ENCODE measurements around the gene NRP1.
"Not testable (repeated sequence)": the region's sequence is repeated elsewhere in the genome, so short reads cannot be mapped to it uniquely, and the experiment has no call there.

The NRP1 gene

GRCh38 chr10:33233635-33234034 lies 100.8 kb downstream of the NRP1 start:
- no peak for DNase-seq

- DNase-seq = no peak
Observed at GRCh38 chr10:33233221-33233620, 101.2 kb downstream of the NRP1 start.

- DNase-seq = no peak
Observed at GRCh38 chr10:33231621-33232350, 102.7 kb downstream of the NRP1 start.

GRCh38 chr10:33229949-33230267 lies 104.6 kb downstream of the NRP1 start:
- no peak for DNase-seq

GRCh38 chr10:33229252-33229948 lies 105.1 kb downstream of the NRP1 start:
- no peak for DNase-seq

- DNase-seq = no peak
Observed at GRCh38 chr10:33228426-33228825, 106.0 kb downstream of the NRP1 start.

- no peak for DNase-seq
Observed at GRCh38 chr10:33227489-33227888, 107.0 kb downstream of the NRP1 start.

- DNase-seq = no peak
Observed at GRCh38 chr10:33224251-33224965, 110.1 kb downstream of the NRP1 start.

GRCh38 chr10:33223326-33224000 lies 111.0 kb downstream of the NRP1 start:
- no peak for DNase-seq

GRCh38 chr10:33222304-33222703 lies 112.2 kb downstream of the NRP1 start:
- DNase-seq = not testable (repeated sequence)

GRCh38 chr10:33217854-33218253 lies 116.6 kb downstream of the NRP1 start:
- no peak for DNase-seq

- DNase-seq = peak in 1 of 2 experiments; percentile 28
Observed at GRCh38 chr10:33216661-33217427, 117.6 kb downstream of the NRP1 start.

GRCh38 chr10:33215635-33216034 lies 118.8 kb downstream of the NRP1 start:
- DNase-seq = no peak

- DNase-seq = no peak
Observed at GRCh38 chr10:33215154-33215553, 119.3 kb downstream of the NRP1 start.

GRCh38 chr10:33214174-33214573 lies 120.3 kb downstream of the NRP1 start:
- no peak for DNase-seq

GRCh38 chr10:33212061-33212748 lies 122.3 kb downstream of the NRP1 start:
- no peak for DNase-seq

- no peak for DNase-seq
Observed at GRCh38 chr10:33211106-33211878, 123.2 kb downstream of the NRP1 start.

- no peak for DNase-seq
Observed at GRCh38 chr10:33209802-33210201, 124.7 kb downstream of the NRP1 start.

GRCh38 chr10:33208166-33208565 lies 126.3 kb downstream of the NRP1 start:
- DNase-seq = no peak

- no peak for DNase-seq
Observed at GRCh38 chr10:33204031-33204430, 130.4 kb downstream of the NRP1 start.

- DNase-seq = peak in 1 of 2 experiments; percentile 11
Observed at GRCh38 chr10:33201971-33202370, 132.5 kb downstream of the NRP1 start.

Measured in NCI-H524 (cell line).